Lung (tissue), 13 donors: Measurements from ENCODE around the gene MRPL1. TPM values are rescaled to one million over a fixed set of nuclear protein-coding genes. Genes with fewer than 3 reads are reported as not detected.

Experiments
- ATAC-seq: fragments of 200-7000 bp; cut with Tn5 transposase; one replicate; pipeline ENCODE4 v1.9.1; 2020; ENCODE audit warnings: moderate number of reproducible peaks; ENCODE audit not compliant: insufficient read depth, low FRiP score
- DNase-seq, 3 donors: peaks; one replicate each; pipeline ENCODE4 v3.0.0-alpha.2; 2013 to 2017
- H3K27ac ChIP-seq, 2 donors: one replicate each; pipeline ENCODE4 v1.5.1; 2013; ENCODE audit warnings: mild to moderate bottlenecking in 2 of 2, moderate library complexity in 2 of 2, control low read depth in 1 of 2, inconsistent platforms in 1 of 2, low read depth in 1 of 2, low read length in 1 of 2
- H3K27me3 ChIP-seq, 3 donors: one replicate each; pipeline ENCODE4 v1.5.1; 2013; ENCODE audit warnings: low read length in 2 of 3; ENCODE audit not compliant: control insufficient read depth in 3 of 3, insufficient read depth in 3 of 3
- H3K36me3 ChIP-seq, 4 donors: one replicate each; pipeline ENCODE4 v1.5.1; 2013; ENCODE audit warnings: low read length in 4 of 4, mild to moderate bottlenecking in 1 of 4, moderate library complexity in 1 of 4; ENCODE audit not compliant: control insufficient read depth in 4 of 4, insufficient read depth in 4 of 4
- H3K4me1 ChIP-seq, 5 donors: one replicate each; pipeline ENCODE4 v1.5.1; 2013; ENCODE audit warnings: low read length in 5 of 5, mild to moderate bottlenecking in 2 of 5, moderate library complexity in 1 of 5; ENCODE audit not compliant: control insufficient read depth in 5 of 5, insufficient read depth in 5 of 5
- H3K4me3 ChIP-seq: one replicate; pipeline ENCODE4 v1.5.1; 2013; ENCODE audit warnings: mild to moderate bottlenecking, control low read depth, moderate library complexity
- H3K9ac ChIP-seq, 2 donors: one replicate each; pipeline ENCODE4 v1.5.1; 2013; ENCODE audit warnings: low read length in 2 of 2, control low read depth in 1 of 2; ENCODE audit not compliant: insufficient read depth in 1 of 2
- H3K9me3 ChIP-seq, 4 donors: one replicate each; pipeline ENCODE4 v1.5.1; 2013; ENCODE audit warnings: low read length in 3 of 4, mild to moderate bottlenecking in 1 of 4, moderate library complexity in 1 of 4; ENCODE audit not compliant: control insufficient read depth in 4 of 4, insufficient read depth in 3 of 4
- WGBS, 2 donors: extraction: QIAGEN DNeasy Blood & Tissue Kit; methylation state at CpG; one replicate each; pipeline ENCODE4 v1.1.7; 2013; 5-methylcytosine and 5-hydroxymethylcytosine counted together
- polyA plus RNA-seq, 2 donors: library from polyadenylated mRNA; stranded (reverse); fragments of 200-250 nt; gene quantifications; one replicate each; pipeline ENCODE4 v1.2.1, GENCODE V29; 2013
- small RNA-seq: library from RNA; depleted of rRNA; stranded (forward); fragments of <200 nt; gene quantifications from one replicate; pipeline ENCODE3, GENCODE V24; 2014; ENCODE audit warnings: low replicate concordance
- total RNA-seq, 2 donors: library from RNA; depleted of rRNA in 1 of 2; stranded (reverse); fragments of >200 nt in 1 of 2; gene quantifications; one replicate each; pipeline ENCODE4 v1.2.1, GENCODE V29; 2014 to 2021
- TF ChIP-seq, protein P1 (sequence below): IDR thresholded peaks from 2 replicates; pipeline ENCODE4 v1.5.1; 2012; ENCODE audit warnings: mild to moderate bottlenecking; ENCODE audit errors: control extremely low read depth, extremely low read depth
- donor health status: control.
- donor health status: control.
- donor health status: Bipolar disorder and iron deficiency.
- donor health status: healthy.
- donor health status: DM: yes; HTN: yes; CAD: no.

The MRPL1 gene
- total and polyA plus RNA-seq, 4 donors = 19.9 to 45.4 (median 26.1) TPM

DNA sequence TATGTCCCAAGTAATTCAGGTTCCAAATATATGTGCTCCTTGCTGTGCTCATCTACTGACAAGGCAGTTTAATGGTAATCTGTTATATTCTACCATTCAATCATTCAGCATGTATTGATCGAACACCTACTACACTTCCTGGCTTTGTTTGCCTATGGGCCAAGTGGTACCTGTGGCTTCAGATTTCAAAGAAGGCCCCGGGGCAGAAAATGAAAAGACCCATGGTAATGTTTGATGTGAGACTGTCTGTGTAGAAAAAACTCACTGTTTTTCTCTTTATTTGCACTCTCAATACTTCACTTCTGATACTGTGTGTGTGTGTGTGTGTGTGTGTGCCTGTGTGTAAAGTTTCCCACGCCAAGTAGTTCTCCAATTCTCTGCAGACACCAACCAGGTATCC is 133.4 kb downstream of the MRPL1 start:
- TF ChIP-seq, protein P1, sequence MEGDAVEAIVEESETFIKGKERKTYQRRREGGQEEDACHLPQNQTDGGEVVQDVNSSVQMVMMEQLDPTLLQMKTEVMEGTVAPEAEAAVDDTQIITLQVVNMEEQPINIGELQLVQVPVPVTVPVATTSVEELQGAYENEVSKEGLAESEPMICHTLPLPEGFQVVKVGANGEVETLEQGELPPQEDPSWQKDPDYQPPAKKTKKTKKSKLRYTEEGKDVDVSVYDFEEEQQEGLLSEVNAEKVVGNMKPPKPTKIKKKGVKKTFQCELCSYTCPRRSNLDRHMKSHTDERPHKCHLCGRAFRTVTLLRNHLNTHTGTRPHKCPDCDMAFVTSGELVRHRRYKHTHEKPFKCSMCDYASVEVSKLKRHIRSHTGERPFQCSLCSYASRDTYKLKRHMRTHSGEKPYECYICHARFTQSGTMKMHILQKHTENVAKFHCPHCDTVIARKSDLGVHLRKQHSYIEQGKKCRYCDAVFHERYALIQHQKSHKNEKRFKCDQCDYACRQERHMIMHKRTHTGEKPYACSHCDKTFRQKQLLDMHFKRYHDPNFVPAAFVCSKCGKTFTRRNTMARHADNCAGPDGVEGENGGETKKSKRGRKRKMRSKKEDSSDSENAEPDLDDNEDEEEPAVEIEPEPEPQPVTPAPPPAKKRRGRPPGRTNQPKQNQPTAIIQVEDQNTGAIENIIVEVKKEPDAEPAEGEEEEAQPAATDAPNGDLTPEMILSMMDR = no peak
- no peaks in the 10 kb centered on the region for H3K27me3 ChIP-seq
- no peak overlapping the region for H3K9ac ChIP-seq
- no peaks in the 10 kb centered on the region for H3K36me3 ChIP-seq
- 47 to 72% methylated on average over 3 of the region's 3 CpGs for WGBS, 2 donors
- DNase-seq (no peak), ATAC-seq (no peak)
- H3K9me3 ChIP-seq = no peaks in the 10 kb centered on the region
- no peak overlapping the region for H3K27ac ChIP-seq
- H3K4me3 ChIP-seq = no peak overlapping the region
- H3K4me1 ChIP-seq = peaks cover 0 to 17% (median 0%) of the 10 kb centered on the region in 5 donors

DNA sequence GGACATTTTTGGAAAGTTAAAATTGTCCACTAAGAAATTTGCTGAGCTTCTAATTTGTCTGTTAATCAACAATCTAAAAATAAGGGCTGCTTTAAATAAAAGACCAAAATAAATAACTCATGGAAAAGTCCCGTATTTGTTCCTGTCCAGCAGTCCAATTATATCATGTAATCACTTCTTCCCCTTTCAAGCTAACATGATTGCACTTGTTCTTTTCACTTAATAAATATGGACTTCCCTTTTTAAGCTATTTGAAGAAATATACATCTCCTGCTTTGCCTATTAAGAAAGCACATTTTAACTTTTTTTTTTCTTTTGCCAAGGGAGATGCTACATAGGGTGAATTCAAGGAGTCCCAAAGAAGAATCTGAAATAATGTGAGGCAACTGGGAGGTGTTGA is 138.9 kb downstream of the MRPL1 start:
- H3K4me1 ChIP-seq = peaks cover 0 to 2% (median 0%) of the 10 kb centered on the region in 5 donors
- no peaks in the 10 kb centered on the region for H3K9me3 ChIP-seq
- H3K4me3 ChIP-seq = no peak overlapping the region
- DNase-seq = no peak
- no peaks in the 10 kb centered on the region for H3K36me3 ChIP-seq
- no peak overlapping the region for H3K9ac ChIP-seq
- no peak for ATAC-seq
- TF ChIP-seq, protein P1 = no peak
- peaks cover 0 to 2% (median 0%) of the 10 kb centered on the region in 3 donors for H3K27me3 ChIP-seq
- H3K27ac ChIP-seq = no peak overlapping the region
- 3 to 16% methylated on average over 1 of the region's 1 CpG for WGBS, 2 donors

DNA sequence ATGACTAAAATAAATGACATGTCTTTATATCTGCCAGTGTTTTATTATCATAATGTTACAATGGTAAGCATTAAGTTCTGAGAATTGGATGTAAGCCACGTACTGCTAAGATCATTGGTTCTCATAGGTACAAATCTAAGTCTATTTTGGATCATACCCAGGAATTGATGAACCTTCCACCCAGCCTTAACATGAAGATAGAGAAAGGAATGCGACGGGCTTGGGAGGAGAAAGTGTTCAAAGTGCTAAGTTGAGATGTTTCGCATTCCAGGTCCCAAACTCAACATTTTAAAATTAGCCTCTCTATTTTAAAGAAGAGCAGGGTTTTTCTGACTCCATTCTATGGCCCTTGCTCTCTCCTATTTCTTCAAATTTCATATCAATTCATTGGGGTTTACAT is 139.6 kb downstream of the MRPL1 start:
- peaks cover 0 to 2% (median 0%) of the 10 kb centered on the region in 3 donors for H3K27me3 ChIP-seq
- peaks cover 0 to 2% (median 0%) of the 10 kb centered on the region in 5 donors for H3K4me1 ChIP-seq
- WGBS, 2 donors = 66 to 84% methylated on average over 4 of the region's 4 CpGs
- TF ChIP-seq, protein P1 = no peak
- no peaks in the 10 kb centered on the region for H3K9me3 ChIP-seq
- H3K27ac ChIP-seq = no peak overlapping the region
- no peak for ATAC-seq
- no peak overlapping the region for H3K4me3 ChIP-seq
- H3K36me3 ChIP-seq = no peaks in the 10 kb centered on the region
- no peak for DNase-seq
- no peak overlapping the region for H3K9ac ChIP-seq

Small RNA genes lying within 50 kb of the gene (small RNA-seq; reads per million reads assigned to genes)
- not detected for gene AC112225.1

Other genes starting within 250 kb of the MRPL1 start
- 10 to 100 TPM; 45.4 to 67.8 TPM for gene CNOT6L, start 43.5 kb upstream of the MRPL1 start, total RNA-seq
- gene CNOT6L, start 43.5 kb upstream of the MRPL1 start, polyA plus RNA-seq = 1 to 10 TPM; 4.3 to 9.3 TPM
- 10 to 100 TPM; 12.2 to 53.8 TPM for gene FRAS1, start 194.5 kb downstream of the MRPL1 start, total RNA-seq
- gene FRAS1, start 194.5 kb downstream of the MRPL1 start, polyA plus RNA-seq = 1 to 10 TPM in 1 of 2 donors, under 1 TPM in 1; 0.45 to 1.7 TPM